GM19240 (cell line): ENCODE measurements around the gene TEAD3.

Experiments
- DNase-seq: peaks from one replicate; pipeline ENCODE4 v3.0.0; 2011; ENCODE audit warnings: low spot score; ENCODE audit not compliant: insufficient read length

TEAD3 gene

DNA sequence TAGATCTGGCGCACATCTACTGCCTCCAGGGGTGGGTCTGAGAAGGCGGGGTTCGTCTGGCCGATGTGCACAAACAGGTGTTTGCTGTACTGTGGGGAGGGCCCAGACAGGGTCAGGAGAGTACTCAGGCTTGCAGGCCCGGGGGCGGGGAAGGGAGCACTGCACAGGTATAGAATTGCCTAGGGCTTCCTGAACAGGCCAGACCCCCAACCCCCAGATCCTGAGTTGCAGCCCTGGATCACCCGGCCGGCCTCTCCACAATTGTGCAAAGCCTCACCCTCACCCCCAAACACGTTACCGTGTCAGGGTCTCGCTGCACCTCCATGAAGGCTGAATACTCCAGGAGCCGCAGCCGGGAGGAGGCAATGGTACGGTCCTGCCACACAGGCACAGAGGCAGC, 20.9 kb downstream of the TEAD3 start:
- no peak for DNase-seq

DNA sequence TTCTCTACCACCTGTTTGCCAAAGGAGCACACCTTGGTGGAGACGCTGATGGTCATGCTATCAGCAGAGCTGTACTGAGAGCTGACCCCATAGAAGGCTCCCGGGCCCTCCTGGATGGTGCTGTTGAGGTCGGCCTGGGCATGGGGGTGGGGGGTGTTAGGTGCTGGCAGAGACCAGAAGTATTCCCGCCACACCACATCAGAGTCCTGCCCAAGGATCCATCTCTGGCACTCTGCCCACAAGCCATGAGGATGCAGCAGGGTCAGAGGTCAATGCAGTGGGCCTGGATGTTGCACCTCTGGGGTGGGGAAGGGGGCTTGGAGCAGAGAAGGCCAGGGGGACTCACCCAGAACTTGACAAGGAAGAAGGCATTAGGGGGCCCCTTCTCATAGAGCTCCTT, 21.3 kb downstream of the TEAD3 start:
- no peak for DNase-seq

DNA sequence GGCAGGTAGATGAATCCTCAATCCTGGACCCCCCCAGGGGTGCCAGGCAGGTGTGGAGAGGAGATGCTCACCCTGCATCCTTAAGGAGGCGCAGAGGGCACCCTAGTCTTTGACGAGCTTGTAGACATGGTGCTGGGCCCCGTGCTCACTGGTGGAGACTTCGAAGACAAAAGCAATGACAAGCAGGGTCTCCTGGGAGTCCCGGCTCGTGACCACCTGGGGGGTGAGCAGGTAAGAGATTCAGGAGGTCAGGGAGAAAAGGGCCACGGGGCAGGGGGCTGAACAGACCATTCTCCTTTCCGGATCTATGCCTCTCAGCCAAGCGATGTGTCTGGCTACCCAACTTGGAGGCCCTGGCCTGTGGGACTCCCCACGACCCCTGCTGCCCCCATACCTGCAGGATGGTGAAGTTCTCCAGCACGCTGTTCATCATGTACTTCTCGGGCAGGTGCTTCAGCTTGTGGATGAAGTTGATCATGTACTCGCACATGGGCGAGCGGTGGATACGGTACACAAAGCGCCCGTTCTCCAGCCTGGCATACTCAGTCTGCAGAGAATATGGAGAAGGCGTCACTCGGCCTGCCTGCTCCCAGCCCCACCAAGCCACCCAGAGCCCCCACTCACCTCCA, 21.8 kb downstream of the TEAD3 start:
- no peak for DNase-seq

DNA sequence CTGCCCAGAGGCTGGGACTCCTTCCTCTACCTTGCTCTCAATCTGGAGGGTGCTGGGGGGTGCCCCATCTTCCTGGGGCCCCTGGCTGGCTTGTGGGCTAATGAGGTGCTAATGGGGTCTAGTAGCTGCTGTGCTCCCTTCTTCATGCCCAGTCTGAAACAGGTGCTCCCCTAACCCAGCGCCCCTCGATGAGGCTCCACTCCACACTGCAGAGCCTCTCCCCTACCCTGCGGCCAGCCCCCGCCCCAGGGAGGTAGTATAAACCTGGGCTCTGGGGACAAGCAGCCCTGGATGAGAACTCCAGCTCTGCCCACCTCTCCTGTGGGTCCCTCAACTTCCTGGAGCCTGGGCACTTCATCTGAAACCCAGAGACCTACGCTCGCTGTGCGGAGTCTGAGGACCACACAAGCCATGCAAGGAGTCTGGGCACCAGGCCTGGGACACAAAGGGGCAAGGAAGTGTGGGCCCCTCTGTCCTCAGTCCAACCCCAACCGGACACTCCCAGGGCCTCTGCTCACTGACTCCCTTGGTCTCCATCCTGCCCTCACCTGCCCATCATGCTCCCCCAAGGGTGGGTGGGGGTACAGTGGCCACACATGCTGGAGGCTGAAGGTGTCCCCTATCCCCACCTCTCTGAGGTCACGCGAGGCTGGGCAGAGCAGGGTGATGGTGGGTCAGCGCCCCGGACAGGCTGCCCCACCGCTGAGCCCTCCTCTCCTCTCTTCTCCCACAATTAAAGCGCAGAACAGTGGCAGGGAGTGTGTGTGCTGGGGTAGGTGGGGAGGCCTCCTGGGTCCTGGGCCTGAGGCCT, 22.5 kb downstream of the TEAD3 start:
- no peak for DNase-seq

DNA sequence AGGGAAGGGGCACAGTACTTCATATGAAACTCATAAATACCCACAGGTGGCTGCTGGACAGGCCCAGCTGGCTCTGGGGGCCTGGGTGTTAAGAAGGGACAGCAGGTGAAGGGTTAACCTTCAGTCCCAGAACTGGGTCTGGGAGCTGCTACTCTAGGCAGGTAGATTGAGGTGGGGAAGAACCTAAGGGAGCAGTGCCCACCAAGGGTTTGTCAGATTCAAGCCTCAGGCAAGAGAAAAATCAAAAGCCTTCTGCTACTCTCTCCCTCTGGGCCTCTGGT, 23.1 kb downstream of the TEAD3 start:
- no peak for DNase-seq

DNA sequence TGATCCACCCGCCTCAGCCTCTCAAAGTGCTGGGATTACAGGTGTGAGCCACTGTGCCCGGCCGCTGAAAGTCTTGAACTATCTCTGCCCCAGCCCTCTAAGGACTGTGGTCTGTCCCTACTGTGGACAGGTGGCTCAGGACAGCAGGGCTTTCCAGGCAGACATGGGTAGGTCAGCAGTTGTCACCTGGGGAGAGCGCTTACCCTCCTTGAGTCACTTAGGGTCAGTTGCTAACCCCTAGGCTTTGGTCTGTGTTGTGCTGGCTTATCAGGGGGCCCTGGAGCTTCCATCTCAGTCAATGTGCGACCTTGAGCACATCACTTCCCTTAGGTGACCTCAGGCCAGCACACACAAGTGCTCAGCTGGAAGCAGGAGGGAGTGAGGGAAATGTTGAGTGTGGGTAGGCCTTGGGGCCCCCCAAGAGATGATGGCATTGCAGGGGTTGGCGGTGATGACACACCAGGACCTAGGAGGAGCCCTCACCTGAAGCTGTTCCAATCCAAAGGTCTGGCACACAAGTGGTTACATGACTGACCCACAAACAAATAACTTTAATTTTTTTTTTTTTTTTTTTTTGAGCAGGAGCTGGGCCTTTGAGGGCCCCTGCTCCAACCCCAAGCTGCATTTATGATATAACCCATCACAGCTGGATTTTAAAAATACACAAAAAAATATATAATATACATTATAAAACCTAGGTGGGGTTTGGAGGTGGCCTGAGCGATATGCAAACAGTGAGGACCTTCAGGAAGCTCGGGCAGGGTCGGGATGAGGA, 23.6 kb downstream of the TEAD3 start:
- no peak for DNase-seq

DNA sequence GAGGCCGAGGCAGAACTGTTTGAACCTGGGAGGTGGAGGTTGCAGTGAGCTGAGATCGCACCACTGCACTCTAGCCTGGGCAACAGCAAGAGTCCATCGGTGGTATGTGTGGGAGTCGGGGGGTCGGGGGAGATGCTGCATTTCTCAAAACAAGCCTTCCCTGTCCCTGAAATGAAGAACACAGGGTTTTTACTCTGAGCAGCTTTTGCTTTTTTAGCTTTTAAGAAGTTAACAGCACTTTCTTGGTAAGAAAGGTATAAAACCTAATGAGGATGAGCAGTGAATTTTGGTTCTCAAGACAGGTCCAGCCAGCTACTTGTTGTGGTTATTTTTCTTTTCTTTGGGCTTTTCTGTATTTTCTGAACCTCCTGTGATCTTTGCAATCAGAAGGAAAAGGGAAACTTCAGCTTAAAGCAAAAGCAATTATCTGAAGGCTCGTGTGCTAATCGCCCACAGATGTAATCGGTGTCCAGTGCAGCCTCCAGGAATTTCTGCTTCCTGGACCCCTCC, 25.0 kb downstream of the TEAD3 start:
- no peak for DNase-seq

DNA sequence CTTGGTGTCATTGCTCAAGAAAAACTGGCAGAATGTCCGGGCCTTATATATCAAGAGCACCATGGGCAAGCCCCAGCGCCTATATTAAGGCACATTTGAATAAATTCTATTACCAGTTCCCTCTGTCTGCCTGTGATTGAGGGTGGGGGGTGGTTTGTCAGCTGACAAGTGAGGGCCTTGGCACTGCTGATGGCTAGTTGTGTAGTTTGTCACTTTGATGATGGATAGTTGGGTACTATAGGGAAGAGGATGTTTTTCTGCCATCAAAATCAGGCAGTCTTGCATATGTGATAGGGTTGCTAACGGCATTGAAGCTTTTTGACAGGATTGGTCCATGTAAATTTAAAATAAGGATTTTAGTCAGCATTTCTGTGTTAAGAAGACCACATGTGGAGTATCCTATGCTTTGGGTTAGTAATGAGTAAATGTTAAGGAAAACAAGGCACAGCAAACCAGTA, 26.2 kb downstream of the TEAD3 start:
- no peak for DNase-seq

DNA sequence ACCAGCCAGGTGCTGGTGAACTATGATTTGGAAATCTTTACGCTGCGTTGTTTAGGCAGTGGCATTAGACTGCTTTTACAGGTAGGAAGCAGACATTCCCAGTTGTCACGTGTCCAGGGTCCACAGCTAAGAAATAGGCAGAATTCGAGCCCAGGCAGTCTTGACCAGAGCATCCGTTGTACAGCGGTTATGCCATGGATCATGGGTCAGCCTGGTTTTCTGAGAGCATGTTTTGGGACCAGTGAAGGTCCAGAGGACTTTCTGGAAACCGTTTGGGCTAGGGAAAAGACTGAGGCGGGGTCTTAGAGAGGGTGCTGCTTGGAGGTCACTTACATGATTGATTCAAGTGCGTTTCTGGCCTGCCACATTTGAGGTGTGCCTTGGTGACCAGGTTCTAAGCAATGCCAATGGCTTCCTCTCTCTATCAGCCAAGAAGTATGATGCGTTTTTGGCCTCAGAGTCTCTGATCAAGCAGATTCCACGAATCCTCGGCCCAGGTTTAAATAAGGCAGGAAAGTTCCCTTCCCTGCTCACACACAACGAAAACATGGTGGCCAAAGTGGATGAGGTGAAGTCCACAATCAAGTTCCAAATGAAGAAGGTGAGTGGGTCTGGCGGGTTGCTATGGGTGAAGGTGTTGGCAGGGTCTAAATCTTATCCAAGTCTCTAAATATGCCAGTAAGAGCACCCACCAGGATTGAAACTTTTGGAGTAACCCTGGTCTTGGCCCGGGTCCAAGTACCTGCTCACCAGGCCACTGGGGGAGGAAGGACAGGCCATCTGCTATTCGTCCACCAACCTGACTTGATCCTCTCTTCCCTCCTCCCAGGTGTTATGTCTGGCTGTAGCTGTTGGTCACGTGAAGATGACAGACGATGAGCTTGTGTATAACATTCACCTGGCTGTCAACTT, 26.9 kb downstream of the TEAD3 start:
- DNase-seq = no peak

DNA sequence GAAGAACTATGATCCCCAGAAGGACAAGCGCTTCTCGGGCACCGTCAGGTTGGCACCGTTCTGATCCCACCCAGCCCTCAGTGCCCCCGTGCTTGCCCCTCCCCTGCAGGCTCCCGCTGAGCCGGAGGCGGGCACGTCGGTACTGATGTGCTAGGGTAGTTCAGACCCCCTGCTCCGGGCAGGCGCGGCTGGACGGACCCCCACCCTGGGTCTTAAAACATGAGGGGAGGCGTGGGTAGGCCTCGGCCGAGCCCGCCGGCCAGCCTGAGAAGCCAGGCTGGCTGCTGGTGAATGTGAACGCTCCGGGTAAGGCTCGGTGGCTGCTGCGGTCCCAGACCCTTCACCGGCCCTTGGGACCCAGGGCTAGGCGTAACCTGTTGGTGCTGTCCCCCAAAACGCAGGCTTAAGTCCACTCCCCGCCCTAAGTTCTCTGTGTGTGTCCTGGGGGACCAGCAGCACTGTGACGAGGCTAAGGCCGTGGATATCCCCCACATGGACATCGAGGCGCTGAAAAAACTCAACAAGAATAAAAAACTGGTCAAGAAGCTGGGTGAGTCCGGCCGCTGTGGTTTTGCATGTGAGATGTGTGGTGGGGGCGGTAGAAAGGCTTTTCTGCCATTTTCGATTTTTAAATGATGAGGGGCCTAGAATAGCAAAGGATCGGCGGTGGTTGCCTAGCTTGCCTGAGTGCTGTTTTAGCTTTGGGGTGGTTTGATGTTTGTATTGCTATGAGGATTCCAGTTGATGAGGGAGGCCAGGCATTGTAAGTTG, 27.7 kb downstream of the TEAD3 start:
- no peak for DNase-seq

DNA sequence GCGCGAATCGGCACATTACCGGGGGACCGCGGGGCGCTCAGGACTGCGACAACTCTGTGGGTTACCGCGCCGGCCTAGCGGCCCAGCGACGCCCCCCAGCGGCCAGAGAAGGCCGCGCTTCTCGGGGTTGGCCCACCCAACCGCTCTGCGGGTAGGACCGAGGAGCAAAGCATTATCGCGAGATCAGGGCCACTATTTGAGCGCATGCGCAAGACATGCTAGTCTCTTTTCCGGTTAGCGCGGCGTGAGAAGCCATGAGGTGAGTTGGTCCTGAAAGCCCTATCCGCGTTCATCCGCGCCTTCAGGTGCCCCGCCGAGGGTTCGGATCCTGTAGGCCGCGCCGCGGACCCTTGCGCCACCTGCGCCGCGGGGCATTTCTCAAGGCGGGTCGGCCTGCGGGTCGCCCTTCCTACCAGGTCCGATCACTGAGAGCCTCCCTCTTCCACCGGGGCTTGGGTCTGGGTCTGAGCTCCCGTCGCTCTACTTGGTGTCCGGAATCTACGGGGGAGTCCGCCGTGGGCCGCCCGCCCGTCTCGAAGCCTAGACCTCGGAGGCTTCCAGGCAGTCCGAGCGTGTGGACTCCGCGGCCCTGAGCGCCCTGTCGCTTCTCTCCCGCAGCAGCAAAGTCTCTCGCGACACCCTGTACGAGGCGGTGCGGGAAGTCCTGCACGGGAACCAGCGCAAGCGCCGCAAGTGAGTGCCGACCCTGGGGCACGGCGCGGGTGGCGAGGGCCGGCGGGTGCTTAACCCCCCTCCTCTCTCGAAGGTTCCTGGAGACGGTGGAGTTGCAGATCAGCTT, 28.5 kb downstream of the TEAD3 start, which contains the start of gene RPL10A:
TSS of gene RPL10A (plus strand) at position 221 of the 799 bp plus-strand sequence. CDS start at position 255, 34 bp downstream.
- DNase-seq = peak; percentile 90

DNA sequence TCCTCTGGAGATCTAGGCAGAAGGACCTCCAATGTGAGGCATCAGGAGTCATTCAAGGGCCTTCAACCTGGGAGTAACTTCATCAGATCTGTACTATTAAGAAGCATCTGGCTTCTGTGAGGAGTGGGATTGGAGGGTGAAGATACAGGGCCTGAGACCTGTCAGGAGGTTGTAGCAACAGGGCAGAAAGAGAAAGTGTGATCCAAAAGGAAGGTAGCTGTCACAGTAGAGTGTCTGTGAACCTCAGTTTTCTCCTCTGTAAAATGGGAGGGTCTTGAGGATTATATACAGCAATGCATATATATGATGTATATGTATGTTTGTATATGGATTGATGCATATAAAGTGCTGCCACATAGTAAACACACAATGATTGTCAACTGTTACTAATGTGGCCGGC, 31.2 kb downstream of the TEAD3 start:
- no peak for DNase-seq

DNA sequence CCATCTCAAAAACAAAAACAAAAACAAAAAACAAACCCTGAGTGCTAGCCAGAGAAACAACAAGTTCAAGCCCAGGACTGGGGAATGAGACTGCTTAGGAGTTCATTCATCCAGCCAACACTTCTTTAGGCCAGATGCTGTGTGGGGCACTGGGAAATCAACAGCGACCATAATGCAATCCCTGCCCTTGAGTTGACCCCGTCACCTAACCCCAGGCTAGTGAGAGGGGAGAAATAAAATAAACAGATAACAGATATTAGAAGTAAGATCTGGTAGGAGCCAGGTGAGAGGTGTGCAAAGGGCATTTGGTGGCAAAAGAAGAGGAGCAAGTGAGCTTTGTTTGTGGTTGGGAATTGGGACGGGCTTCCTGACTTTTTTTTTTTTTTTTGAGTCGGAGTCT, 33.6 kb downstream of the TEAD3 start:
- DNase-seq = no peak

DNA sequence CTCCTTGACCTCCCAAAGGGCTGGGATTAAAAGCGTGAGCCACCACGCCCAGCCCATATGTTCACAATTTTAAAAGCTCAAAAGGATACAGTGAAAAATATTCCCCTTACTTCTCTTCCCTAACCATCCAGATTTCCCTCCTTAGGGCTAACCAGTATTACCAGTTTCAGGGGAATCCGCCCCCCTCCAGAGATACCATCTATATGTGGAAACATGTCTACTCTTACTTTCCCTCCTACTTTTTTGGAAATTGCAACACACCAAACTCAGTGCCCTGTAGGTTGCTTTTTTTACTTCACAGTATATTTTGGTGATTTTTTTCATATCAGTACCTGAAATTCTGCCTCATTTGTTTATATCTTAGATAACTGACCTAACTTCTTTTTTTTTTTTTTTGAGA, 35.6 kb downstream of the TEAD3 start:
- no peak for DNase-seq

DNA sequence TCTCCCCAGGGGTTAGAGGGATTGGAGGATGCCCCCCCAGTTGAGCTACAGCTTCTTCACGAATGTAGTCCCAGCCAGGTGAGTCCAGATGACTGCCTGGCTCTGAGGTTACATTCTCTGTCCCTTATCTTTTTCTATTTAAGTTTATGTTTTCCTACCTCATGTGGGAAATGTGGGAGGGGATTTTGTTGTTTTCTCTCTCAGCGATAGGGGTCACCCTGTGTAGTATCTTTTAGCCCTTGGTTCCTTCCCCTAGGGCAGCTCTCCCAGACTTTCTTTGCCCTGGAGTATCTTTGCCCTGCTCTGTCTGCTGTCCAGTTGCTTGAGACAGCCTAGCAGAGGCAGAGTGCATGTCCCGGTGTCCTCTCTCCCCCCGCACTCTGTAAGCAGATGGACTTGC, 39.0 kb downstream of the TEAD3 start:
- DNase-seq = no peak

DNA sequence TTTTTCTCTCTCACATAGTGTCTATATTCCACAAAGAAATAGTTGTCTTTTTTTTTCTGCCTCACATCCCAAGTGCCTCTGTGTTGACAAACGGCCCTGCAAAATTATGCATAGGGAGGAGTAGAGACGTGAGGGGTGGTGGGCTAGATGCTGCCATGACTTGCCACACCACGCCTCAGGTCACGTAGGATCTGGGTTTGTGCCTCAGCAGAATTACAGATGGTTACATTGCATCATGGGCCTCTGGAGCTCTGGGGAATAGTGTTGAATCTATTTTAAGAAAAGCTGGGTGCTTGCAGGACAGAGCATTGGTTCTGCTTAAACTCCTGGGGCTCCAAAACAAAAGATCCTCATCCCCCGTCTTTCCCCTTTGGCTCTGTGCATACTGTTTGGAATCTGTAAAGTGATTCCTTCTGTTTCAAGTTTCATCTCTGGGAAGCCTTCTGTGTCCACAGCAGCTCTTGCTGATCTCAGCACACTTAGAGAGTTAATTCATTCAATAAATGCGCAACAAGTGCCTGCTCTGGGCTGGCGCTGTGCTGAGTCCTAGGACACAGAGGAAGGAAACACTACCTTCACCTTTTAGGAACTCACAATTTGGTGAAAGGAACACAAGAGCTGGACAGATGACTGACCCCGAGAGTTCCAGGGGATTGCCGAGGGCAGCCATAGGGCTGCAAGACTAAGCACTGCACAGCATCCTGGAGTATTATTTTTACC, 42.3 kb downstream of the TEAD3 start:
- DNase-seq = no peak

DNA sequence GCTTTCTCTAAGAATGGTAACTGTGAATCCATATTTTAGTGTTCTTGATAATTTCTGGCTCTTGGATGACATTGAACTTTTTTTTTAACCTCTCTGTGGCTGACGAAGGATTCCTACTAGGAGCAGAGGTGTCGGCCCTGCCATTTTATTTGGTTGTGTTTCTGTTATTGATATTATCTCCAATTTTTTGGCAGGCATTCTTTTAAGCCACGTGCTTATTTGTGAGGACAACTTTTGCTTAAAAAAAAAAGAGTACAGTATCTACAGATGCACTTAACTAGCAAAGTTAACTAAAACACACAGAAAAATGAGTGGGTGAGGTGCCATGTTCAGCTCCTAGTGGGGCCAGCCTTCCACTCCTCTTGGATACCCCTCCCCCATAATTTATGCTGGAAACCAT, 43.6 kb downstream of the TEAD3 start:
- no peak for DNase-seq

DNA sequence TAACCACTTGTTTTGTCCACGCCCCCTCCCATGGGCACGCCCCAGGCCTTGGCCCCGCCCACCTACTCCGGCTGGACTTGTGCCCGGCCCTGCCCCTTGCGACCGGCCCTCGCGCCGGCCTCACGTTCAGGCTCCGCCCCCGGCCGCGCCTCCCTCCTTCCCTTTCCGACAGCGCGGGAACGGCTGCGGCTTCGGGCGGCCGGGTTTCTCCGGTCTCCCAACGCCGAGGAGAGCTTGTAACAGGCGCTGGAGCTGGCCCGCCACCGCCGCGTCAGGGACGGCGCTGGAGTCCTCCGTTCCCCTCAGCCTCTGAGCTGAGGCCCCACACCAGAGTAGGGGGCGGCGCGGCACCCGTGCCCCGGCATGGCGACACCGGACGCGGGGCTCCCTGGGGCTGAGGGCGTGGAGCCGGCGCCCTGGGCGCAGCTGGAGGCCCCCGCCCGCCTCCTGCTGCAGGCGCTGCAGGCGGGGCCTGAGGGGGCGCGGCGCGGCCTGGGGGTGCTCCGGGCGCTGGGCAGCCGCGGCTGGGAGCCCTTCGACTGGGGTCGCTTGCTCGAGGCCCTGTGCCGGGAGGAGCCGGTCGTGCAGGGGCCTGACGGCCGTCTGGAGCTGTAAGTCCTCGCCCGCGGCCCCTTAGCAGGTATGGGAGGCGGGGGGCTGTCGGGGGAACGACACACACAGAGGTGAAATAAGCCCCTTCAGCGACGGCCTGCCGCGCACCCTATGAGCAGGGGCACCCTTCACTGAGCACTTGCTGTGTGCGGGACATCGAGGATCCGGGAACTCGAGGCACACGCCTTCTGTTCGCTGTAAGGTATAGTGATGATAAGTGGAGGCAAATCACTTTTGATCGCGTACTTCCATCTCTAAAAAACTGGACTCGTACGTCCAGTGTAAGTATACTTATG, 44.4 kb downstream of the TEAD3 start, which contains the start of gene FANCE:
TSS of gene FANCE (plus strand) at position 156 of the 908 bp plus-strand sequence. CDS start at position 364, 208 bp downstream.
- DNase-seq = peak; percentile 90
